ENCODE measurements around the gene ALDH2. TPM values are rescaled to one million over a fixed set of nuclear protein-coding genes. Genes with fewer than 3 reads are reported as not detected.

The ALDH2 gene
- total and polyA plus RNA-seq, 11 donors: 135 to 303 (median 248) TPM

DNA sequence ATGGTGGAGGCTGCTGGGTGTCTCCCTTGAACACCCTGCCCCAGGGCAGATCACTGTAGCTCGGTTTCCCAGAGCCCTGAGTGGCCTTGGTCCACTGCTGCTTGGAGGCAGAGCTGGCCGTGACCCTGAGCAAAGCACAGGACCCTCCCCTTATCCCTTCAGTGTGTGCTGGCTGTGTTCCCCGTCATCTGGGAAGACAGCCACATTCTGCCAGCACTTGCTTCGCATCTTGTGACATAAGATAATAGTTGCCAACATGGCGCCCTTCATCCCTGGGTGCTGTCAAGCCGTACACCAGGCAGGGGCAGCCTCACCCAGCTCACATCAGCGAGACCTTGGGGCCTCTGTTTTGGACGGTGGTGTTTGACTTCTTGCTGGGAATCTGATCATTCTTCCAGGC lies 12.1 kb upstream of the ALDH2 start:
- peak overlapping the region in 11 of 12 donors; percentile 48 to 87 (median 68) for H3K27ac ChIP-seq
- DNase-seq: peak; percentile 71 to 83 (median 73)

DNA sequence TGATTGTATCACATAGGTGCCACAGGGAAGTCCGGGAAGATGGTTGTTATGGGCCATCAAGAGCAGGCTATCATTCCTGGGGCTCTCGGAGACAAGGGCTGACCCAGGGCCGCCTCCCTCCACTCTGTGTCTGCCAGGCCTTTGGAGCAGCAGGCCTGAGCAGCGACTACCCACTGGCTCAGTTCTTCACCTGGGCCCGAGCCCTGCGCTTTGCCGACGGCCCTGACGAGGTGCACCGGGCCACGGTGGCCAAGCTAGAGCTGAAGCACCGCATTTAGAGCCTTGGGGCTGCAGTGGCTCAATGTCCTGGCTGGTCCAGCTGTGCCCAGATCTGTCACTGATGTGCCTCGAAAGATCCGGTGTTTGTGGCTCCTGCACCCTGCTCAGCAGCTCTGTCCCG lies 10.5 kb upstream of the ALDH2 start:
- H3K27ac ChIP-seq: peak overlapping the region in 9 of 12 donors; percentile 75 to 91 (median 86)
- no peaks in the 10 kb centered on the region for H3K9me3 ChIP-seq
- TF ChIP-seq, protein P1, sequence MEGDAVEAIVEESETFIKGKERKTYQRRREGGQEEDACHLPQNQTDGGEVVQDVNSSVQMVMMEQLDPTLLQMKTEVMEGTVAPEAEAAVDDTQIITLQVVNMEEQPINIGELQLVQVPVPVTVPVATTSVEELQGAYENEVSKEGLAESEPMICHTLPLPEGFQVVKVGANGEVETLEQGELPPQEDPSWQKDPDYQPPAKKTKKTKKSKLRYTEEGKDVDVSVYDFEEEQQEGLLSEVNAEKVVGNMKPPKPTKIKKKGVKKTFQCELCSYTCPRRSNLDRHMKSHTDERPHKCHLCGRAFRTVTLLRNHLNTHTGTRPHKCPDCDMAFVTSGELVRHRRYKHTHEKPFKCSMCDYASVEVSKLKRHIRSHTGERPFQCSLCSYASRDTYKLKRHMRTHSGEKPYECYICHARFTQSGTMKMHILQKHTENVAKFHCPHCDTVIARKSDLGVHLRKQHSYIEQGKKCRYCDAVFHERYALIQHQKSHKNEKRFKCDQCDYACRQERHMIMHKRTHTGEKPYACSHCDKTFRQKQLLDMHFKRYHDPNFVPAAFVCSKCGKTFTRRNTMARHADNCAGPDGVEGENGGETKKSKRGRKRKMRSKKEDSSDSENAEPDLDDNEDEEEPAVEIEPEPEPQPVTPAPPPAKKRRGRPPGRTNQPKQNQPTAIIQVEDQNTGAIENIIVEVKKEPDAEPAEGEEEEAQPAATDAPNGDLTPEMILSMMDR (IDR thresholded peaks at IDR 0.05): no peak
- no peak for TF ChIP-seq POLR2A (IDR thresholded peaks at IDR 0.05)
- WGBS, 4 donors: 84 to 98% (median 92%) methylated on average over 12 to 15 of the region's 15 CpGs
- peaks cover 0 to 60% (median 26%) of the 10 kb centered on the region in 12 donors for H3K4me1 ChIP-seq
- peaks cover 0 to 32% (median 16%) of the 10 kb centered on the region in 9 donors for H3K36me3 ChIP-seq
- no peaks in the 10 kb centered on the region for H3K27me3 ChIP-seq
- intact Hi-C loops (cut with DNase I): loop anchor here in 1 of 10 donors (5.0 kb wide), 1 partner anchor 36 kb away; no protein-coding TSS in a partner anchor
- ATAC-seq: no peak
- no peak overlapping the region for H3K4me3 ChIP-seq
- DNase-seq: peak in 1 of 5 donors; percentile 46

More for the DNA sequence above, 12.1 kb upstream of the ALDH2 start:
- TF ChIP-seq POLR2A (IDR thresholded peaks at IDR 0.05): no peak
- TF ChIP-seq, protein P1 (IDR thresholded peaks at IDR 0.05): peak in 2 of 12 donors; percentile 13 to 33
- ATAC-seq: peak; percentile 54 to 78 (median 70)
- H3K27me3 ChIP-seq: no peaks in the 10 kb centered on the region
- 49 to 64% (median 53%) methylated on average over 7 to 8 of the region's 8 CpGs for WGBS, 4 donors
- no peaks in the 10 kb centered on the region for H3K9me3 ChIP-seq
- peaks cover 0 to 47% (median 29%) of the 10 kb centered on the region in 9 donors for H3K36me3 ChIP-seq
- intact Hi-C loops (cut with DNase I): loop anchor here in 8 of 10 donors (1.0 to 5.0 kb wide), 5 partner anchors 33 to 59 kb away; no protein-coding TSS in a partner anchor
- no peak overlapping the region for H3K4me3 ChIP-seq
- H3K4me1 ChIP-seq: peaks cover 0 to 61% (median 26%) of the 10 kb centered on the region in 12 donors

DNA sequence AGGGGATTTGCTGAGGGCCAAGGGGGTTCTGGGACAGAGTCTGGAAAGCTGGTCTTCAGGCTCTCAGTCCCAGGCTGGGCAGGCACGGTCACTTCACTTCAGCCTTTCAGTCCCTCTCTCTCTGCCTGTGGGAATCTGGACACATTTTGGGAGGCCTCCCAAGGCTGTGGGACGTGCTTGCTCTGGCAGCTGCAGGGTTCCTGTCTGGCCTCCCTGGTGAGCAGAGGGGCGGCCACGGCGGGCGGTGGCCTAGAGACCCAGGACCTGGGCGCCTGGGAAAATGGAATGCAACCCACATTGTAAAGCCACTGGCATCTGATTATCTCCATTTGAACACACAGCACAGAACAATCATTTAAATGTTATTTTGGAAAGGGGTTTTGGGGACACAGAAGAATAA lies 10.1 kb upstream of the ALDH2 start:
- Histone ChIP-seq H3K27ac (peak overlapping the region in 10 of 12 donors; percentile 75 to 91 (median 86)), H3K36me3 (peaks cover 0 to 28% (median 11%) of the 10 kb centered on the region in 9 donors), H3K4me3 (no peak overlapping the region), H3K4me1 (peaks cover 0 to 60% (median 26%) of the 10 kb centered on the region in 12 donors), H3K27me3 (no peaks in the 10 kb centered on the region), H3K9me3 (no peaks in the 10 kb centered on the region)
- no peak for ATAC-seq
- DNase-seq: peak in 1 of 5 donors; percentile 47
- WGBS, 4 donors: 55 to 73% (median 65%) methylated on average over 6 to 7 of the region's 7 CpGs
- TF ChIP-seq, protein P1 (IDR thresholded peaks at IDR 0.05): no peak
- no peak for TF ChIP-seq POLR2A (IDR thresholded peaks at IDR 0.05)
- intact Hi-C loops (cut with DNase I): loop anchor here in 1 of 10 donors (5.0 kb wide), 1 partner anchor 36 kb away; no protein-coding TSS in a partner anchor

DNA sequence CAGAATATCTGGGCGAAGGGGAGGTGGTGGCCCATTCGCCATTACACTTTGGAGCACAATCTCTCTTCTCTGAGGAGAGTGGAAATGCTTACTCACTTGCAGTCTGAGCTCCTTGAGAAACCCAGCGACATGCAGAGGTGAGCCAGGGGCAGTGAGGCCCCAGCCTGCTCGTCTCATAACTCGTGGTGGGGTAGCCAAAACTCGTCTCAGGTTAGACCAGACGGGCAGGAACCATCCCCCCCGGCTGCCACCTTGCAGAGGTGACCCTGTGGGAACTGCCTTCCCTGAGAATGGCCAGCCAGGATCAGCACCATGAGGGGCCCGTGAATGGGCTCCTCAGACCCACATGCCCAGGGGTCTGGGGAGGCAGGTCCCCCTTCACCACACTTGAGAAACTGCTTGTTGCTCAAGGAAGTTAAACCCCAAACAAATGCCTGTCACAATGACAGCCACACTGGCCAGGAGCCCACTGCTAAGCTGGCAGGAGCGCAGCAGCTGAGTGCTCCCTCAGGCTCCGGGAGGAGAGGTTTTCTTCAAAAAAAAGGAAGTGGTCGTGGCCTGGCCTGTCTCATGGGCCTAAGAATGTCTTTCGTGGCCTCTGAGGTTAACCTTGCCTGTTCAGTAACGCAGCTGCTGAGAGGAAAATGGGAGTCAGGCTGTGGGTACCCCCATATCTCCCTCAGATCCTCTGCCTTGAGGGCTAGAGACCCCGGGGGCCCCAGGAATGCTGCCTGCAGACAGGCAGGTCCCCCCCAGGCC lies 9.2 kb upstream of the ALDH2 start:
- no peaks in the 10 kb centered on the region for H3K9me3 ChIP-seq
- H3K4me3 ChIP-seq: no peak overlapping the region
- WGBS, 4 donors: 42 to 56% (median 50%) methylated on average over 10 to 15 of the region's 15 CpGs
- peak overlapping the region; percentile 61 to 91 (median 84) for H3K27ac ChIP-seq
- ATAC-seq (peak in 3 of 4 donors; percentile 4 to 25 (median 19)), DNase-seq (peak; percentile 42 to 80 (median 67))
- intact Hi-C loops (cut with DNase I): loop anchor here in 1 of 10 donors (5.0 kb wide), 1 partner anchor 35 kb away; no protein-coding TSS in a partner anchor
- no peaks in the 10 kb centered on the region for H3K27me3 ChIP-seq
- peaks cover 0 to 28% (median 4%) of the 10 kb centered on the region in 9 donors for H3K36me3 ChIP-seq
- peaks cover 0 to 60% (median 26%) of the 10 kb centered on the region in 12 donors for H3K4me1 ChIP-seq
- TF ChIP-seq POLR2A (IDR thresholded peaks at IDR 0.05): no peak
- TF ChIP-seq, protein P1 (IDR thresholded peaks at IDR 0.05): no peak
